Panc1 (cell line): ENCODE results near the gene TLR10. TPM values are rescaled to one million over a fixed set of nuclear protein-coding genes. Genes with fewer than 3 reads are reported as not detected.

ENCODE experiments used
- ATAC-seq: fragments of 200-7000 bp; cut with Tn5 transposase; 2 replicates; pipeline ENCODE4 v1.9.1; 2020; ENCODE audit warnings: mild to moderate bottlenecking, moderate library complexity
- BruUV-seq: library from RNA; stranded (reverse); fragments of 400-500 nt; replicated peaks from 2 replicates; lab custom pipeline; 2021; lab: Mats Ljungman, UMichigan
- CTCF ChIA-PET: fragments of 300-600 bp; sonication (Branson Sonifier 250); formaldehyde crosslinking; loops from one replicate; lab custom pipeline; 2022; ENCODE audit warnings: antibody characterized with exemption; lab: Charles Lee
- POLR2A ChIA-PET: fragments of 300-600 bp; sonication (Branson Sonifier 250); formaldehyde crosslinking; loops from one replicate; lab custom pipeline; 2022; ENCODE audit warnings: antibody characterized with exemption; lab: Charles Lee
- DNase-seq: peaks from one replicate; pipeline ENCODE4 v3.0.0-alpha.2; 2010; ENCODE audit warnings: low read depth, low spot score
- H3K27ac ChIP-seq: 2 replicates; pipeline ENCODE4 v1.5.1; 2011; ENCODE audit warnings: mild to moderate bottlenecking, low read length, inconsistent platforms
- H3K27me3 ChIP-seq: fragments of 200-500 bp; sonication (Bioruptor generic); 2 replicates; pipeline ENCODE4 v1.6.0; 2014; ENCODE audit warnings: low read length, inconsistent platforms; ENCODE audit not compliant: control insufficient read depth, insufficient read depth
- H3K36me3 ChIP-seq: fragments of 200-500 bp; sonication (Bioruptor generic); 2 replicates; pipeline ENCODE4 v1.5.1; 2014; ENCODE audit warnings: inconsistent platforms, mild to moderate bottlenecking, low read length, moderate library complexity; ENCODE audit not compliant: control insufficient read depth, insufficient read depth
- H3K4me1 ChIP-seq: 2 replicates; pipeline ENCODE4 v1.5.1; 2011; ENCODE audit warnings: inconsistent platforms, mild to moderate bottlenecking, low read length, moderate library complexity; ENCODE audit not compliant: control insufficient read depth, insufficient read depth
- H3K4me3 ChIP-seq, 2 experiments: 2 replicates each; pipeline ENCODE4 v1.5.1; 2011 to 2012; ENCODE audit warnings: low read depth in 2 of 2, low read length in 2 of 2, mild to moderate bottlenecking in 2 of 2, inconsistent platforms in 1 of 2, moderate library complexity in 1 of 2
- H3K9me3 ChIP-seq: fragments of 200-500 bp; sonication (Bioruptor generic); 2 replicates; pipeline ENCODE4 v1.5.1; 2014; ENCODE audit warnings: low read depth, mild to moderate bottlenecking, inconsistent platforms, low read length, moderate library complexity; ENCODE audit not compliant: control insufficient read depth, insufficient read depth
- POLR2AphosphoS5 ChIP-seq: IDR thresholded peaks from 2 replicates; pipeline ENCODE4 v1.6.1; 2012; ENCODE audit warnings: mild to moderate bottlenecking, low read depth, low read length, moderate library complexity
- SIN3A ChIP-seq: IDR thresholded peaks from 2 replicates; pipeline ENCODE4 v1.6.1; 2012; ENCODE audit warnings: low read depth, mild to moderate bottlenecking, low read length, moderate library complexity, borderline replicate concordance; ENCODE audit not compliant: insufficient read depth
- TCF7L2 ChIP-seq: IDR thresholded peaks from 2 replicates; pipeline ENCODE4 v1.6.1; 2011; ENCODE audit warnings: mild to moderate bottlenecking, low read depth, low read length, inconsistent platforms
- in situ Hi-C: cut with HindIII; loops from 2 replicates; pipeline ENCODE4 v1.10.0; 2016; ENCODE audit warnings: low sequenced_read_pairs, low pct_unique_long_range_greater_than_20kb
- intact Hi-C: fragments of 100-400 bp; cut with micrococcal nuclease; formaldehyde crosslinking; loops from one replicate; pipeline ENCODE4 v1.10.0; 2022; ENCODE audit not compliant: unreplicated experiment
- total RNA-seq: library from RNA; stranded (reverse); gene quantifications from one replicate; pipeline ENCODE4 v1.2.1, GENCODE V29; 2021; ENCODE audit not compliant: unreplicated experiment
- TF ChIP-seq, protein P1 (sequence below): fragments of 450-650 bp; IDR thresholded peaks from 2 replicates; pipeline ENCODE4 v1.5.1; 2017; ENCODE audit warnings: mild to moderate bottlenecking
- TF ChIP-seq, protein P2 (sequence below), 2 experiments: IDR thresholded peaks; 2 replicates each; pipeline ENCODE4 v1.6.1; 2011 to 2012; ENCODE audit warnings: low read depth in 2 of 2, control low read depth in 1 of 2, low read length in 1 of 2, mild to moderate bottlenecking in 1 of 2, moderate library complexity in 1 of 2; ENCODE audit not compliant: insufficient read depth in 1 of 2

TLR10 gene
- total RNA-seq, 1 experiment from 2014 or later = 0.05 TPM

DNA sequence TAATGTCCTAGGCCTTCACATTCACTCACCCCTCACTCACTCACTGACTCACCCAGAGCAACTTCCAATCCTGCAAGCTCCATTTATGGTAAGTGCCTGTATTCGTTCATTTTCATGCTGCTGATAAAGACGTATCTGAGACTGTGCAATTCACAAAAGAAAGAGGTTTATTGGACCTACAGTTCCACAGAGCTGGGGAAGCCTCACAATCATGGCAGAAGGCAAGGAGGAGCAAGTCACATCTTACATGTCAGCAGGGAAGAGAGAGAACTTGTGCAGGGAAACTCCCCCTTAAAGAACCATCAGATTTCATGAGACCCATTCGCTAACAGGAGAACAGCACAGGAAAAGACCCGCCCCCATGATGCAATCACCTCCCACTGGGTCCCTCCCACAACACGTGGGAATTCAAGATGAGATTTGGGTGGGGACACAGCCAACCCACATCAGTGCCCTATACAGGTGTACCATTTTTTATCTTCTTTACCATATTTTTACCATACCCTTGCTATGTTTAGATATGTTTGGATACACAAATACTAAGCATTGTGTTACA lies 40.0 kb upstream of the TLR10 start:
- in situ Hi-C loops = no loop called here
- intact Hi-C loops = no loop called here
- DNase-seq (no peak), ATAC-seq (no peak)
- no peak overlapping the region for H3K4me3 ChIP-seq
- no peak overlapping the region for H3K27ac ChIP-seq
- no peaks in the 10 kb centered on the region for H3K9me3 ChIP-seq
- no peaks in the 10 kb centered on the region for H3K36me3 ChIP-seq
- POLR2A ChIA-PET = no interaction called here
- CTCF ChIA-PET = no interaction called here
- H3K27me3 ChIP-seq = no peaks in the 10 kb centered on the region
- TF ChIP-seq, protein P1, sequence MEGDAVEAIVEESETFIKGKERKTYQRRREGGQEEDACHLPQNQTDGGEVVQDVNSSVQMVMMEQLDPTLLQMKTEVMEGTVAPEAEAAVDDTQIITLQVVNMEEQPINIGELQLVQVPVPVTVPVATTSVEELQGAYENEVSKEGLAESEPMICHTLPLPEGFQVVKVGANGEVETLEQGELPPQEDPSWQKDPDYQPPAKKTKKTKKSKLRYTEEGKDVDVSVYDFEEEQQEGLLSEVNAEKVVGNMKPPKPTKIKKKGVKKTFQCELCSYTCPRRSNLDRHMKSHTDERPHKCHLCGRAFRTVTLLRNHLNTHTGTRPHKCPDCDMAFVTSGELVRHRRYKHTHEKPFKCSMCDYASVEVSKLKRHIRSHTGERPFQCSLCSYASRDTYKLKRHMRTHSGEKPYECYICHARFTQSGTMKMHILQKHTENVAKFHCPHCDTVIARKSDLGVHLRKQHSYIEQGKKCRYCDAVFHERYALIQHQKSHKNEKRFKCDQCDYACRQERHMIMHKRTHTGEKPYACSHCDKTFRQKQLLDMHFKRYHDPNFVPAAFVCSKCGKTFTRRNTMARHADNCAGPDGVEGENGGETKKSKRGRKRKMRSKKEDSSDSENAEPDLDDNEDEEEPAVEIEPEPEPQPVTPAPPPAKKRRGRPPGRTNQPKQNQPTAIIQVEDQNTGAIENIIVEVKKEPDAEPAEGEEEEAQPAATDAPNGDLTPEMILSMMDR = no peak
- TF ChIP-seq TCF7L2 (no peak), POLR2AphosphoS5 (no peak), SIN3A (no peak)
- TF ChIP-seq, protein P2, sequence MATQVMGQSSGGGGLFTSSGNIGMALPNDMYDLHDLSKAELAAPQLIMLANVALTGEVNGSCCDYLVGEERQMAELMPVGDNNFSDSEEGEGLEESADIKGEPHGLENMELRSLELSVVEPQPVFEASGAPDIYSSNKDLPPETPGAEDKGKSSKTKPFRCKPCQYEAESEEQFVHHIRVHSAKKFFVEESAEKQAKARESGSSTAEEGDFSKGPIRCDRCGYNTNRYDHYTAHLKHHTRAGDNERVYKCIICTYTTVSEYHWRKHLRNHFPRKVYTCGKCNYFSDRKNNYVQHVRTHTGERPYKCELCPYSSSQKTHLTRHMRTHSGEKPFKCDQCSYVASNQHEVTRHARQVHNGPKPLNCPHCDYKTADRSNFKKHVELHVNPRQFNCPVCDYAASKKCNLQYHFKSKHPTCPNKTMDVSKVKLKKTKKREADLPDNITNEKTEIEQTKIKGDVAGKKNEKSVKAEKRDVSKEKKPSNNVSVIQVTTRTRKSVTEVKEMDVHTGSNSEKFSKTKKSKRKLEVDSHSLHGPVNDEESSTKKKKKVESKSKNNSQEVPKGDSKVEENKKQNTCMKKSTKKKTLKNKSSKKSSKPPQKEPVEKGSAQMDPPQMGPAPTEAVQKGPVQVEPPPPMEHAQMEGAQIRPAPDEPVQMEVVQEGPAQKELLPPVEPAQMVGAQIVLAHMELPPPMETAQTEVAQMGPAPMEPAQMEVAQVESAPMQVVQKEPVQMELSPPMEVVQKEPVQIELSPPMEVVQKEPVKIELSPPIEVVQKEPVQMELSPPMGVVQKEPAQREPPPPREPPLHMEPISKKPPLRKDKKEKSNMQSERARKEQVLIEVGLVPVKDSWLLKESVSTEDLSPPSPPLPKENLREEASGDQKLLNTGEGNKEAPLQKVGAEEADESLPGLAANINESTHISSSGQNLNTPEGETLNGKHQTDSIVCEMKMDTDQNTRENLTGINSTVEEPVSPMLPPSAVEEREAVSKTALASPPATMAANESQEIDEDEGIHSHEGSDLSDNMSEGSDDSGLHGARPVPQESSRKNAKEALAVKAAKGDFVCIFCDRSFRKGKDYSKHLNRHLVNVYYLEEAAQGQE (IDR thresholded peaks at IDR 0.05; ENCODE audit: insufficient read depth in 1 of 2, low read depth in 2 of 2, low read length in 1 of 2) = no peak
- no TSS peak for BruUV-seq
- H3K4me1 ChIP-seq = no peaks in the 10 kb centered on the region

DNA sequence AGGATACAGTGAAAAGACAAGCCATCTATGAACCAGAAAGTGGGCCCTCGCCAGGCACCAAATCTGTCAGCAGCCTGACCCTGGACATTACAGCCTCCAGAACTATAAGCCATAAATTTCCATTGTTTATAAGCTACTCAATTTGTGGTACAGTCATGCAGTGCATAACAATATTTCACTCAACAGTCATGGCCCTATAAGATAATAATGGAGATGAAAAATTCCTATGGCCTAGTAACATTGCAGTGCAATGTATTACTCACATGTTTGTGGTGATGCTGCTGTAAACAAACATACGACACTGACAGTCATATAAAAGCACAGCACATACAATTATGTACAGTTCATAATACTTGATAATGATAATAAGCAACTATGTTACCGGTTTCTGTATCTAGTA lies 38.9 kb upstream of the TLR10 start:
- intact Hi-C loops (no loop called here), in situ Hi-C loops (no loop called here)
- BruUV-seq = no TSS peak
- ATAC-seq = 0 out of 2 replicates have a peak, but pooled peaks have one; percentile 51
- Histone ChIP-seq H3K27me3 (no peaks in the 10 kb centered on the region), H3K9me3 (no peaks in the 10 kb centered on the region), H3K4me3 (no peak overlapping the region), H3K4me1 (no peaks in the 10 kb centered on the region), H3K36me3 (no peaks in the 10 kb centered on the region; the same call in 1 of the 2 replicates), H3K27ac (no peak overlapping the region)
- DNase-seq = no peak
- ChIA-PET POLR2A (no interaction called here), CTCF (interaction anchor here (0.6 to 0.7 kb wide), 2 partner anchors 152 to 1051 kb away, joined by 3 read pairs; no protein-coding TSS in a partner anchor)
- TF ChIP-seq POLR2AphosphoS5 (no peak), SIN3A (no peak), TCF7L2 (no peak)
- TF ChIP-seq, protein P1 = no peak
- TF ChIP-seq, protein P2 (IDR thresholded peaks at IDR 0.05; ENCODE audit: insufficient read depth in 1 of 2, low read depth in 2 of 2, low read length in 1 of 2) = no peak
